ENCODE data around the gene FBXO17.
"Not testable (repeated sequence)": the region's sequence is repeated elsewhere in the genome, so short reads cannot be mapped to it uniquely, and the experiment has no call there.

Gene FBXO17

GRCh38 chr19:39009001-39009400 is 33.5 kb upstream of the FBXO17 start:
- H3K4me3 ChIP-seq (ENCODE audit: low read depth, low read length): no peak overlapping the region
- no peak for TF ChIP-seq CTCF (conservative IDR thresholded peaks at IDR 0.05; ENCODE audit: low read depth, low read length)
- DNase-seq (ENCODE audit: low read depth): no peak

GRCh38 chr19:39008137-39008536 is 32.6 kb upstream of the FBXO17 start:
- TF ChIP-seq CTCF (conservative IDR thresholded peaks at IDR 0.05; ENCODE audit: low read depth, low read length): no peak
- DNase-seq (ENCODE audit: low read depth): no peak
- H3K4me3 ChIP-seq (ENCODE audit: low read depth, low read length): no peak overlapping the region

- TF ChIP-seq CTCF (conservative IDR thresholded peaks at IDR 0.05; ENCODE audit: low read depth, low read length): no peak
- DNase-seq (ENCODE audit: low read depth): no peak
Observed at GRCh38 chr19:39007096-39007495, 31.6 kb upstream of the FBXO17 start.

GRCh38 chr19:39004403-39004802 is 28.9 kb upstream of the FBXO17 start:
- no peak for TF ChIP-seq CTCF (conservative IDR thresholded peaks at IDR 0.05; ENCODE audit: low read depth, low read length)
- DNase-seq (ENCODE audit: low read depth): no peak
- no peak overlapping the region for H3K4me3 ChIP-seq (ENCODE audit: low read depth, low read length)

More at GRCh38 chr19:39007096-39007495, 31.6 kb upstream of the FBXO17 start:
- H3K4me3 ChIP-seq (ENCODE audit: low read depth, low read length): no peak overlapping the region

- H3K4me3 ChIP-seq (ENCODE audit: low read depth, low read length): no peak overlapping the region
- no peak for DNase-seq (ENCODE audit: low read depth)
- TF ChIP-seq CTCF (conservative IDR thresholded peaks at IDR 0.05; ENCODE audit: low read depth, low read length): no peak
Observed at GRCh38 chr19:39003796-39004195, 28.3 kb upstream of the FBXO17 start.

- no peak for TF ChIP-seq CTCF (conservative IDR thresholded peaks at IDR 0.05; ENCODE audit: low read depth, low read length)
- H3K4me3 ChIP-seq (ENCODE audit: low read depth, low read length): no peak overlapping the region
- DNase-seq (ENCODE audit: low read depth): no peak
Observed at GRCh38 chr19:39003188-39003587, 27.6 kb upstream of the FBXO17 start.

- no peak overlapping the region for H3K4me3 ChIP-seq (ENCODE audit: low read depth, low read length)
- no peak for TF ChIP-seq CTCF (conservative IDR thresholded peaks at IDR 0.05; ENCODE audit: low read depth, low read length)
- no peak for DNase-seq (ENCODE audit: low read depth)
Observed at GRCh38 chr19:39001041-39001440, 25.5 kb upstream of the FBXO17 start.

- DNase-seq (ENCODE audit: low read depth); H3K4me3 ChIP-seq (ENCODE audit: low read depth, low read length): not testable (repeated sequence)
Observed at GRCh38 chr19:38997576-38997975, 22.0 kb upstream of the FBXO17 start.
